Kidney epithelial cell (primary cell): ENCODE measurements around the gene GCH1. TPM values are rescaled to one million over a fixed set of nuclear protein-coding genes. Genes with fewer than 3 reads are reported as not detected.
"Not testable (repeated sequence)": the region's sequence is repeated elsewhere in the genome, so short reads cannot be mapped to it uniquely, and the experiment has no call there.

Source experiments
- DNase-seq: peaks from one replicate; pipeline ENCODE4 v3.0.0-alpha.2; 2010; ENCODE audit warnings: low read depth
- H3K27me3 ChIP-seq: 2 replicates; pipeline ENCODE4 v1.6.0; 2011; ENCODE audit warnings: low read length; ENCODE audit not compliant: control insufficient read depth, insufficient read depth
- H3K36me3 ChIP-seq: 2 replicates; pipeline ENCODE4 v1.5.1; 2011; ENCODE audit warnings: low read length; ENCODE audit not compliant: control insufficient read depth, insufficient read depth
- H3K4me3 ChIP-seq: 2 replicates; pipeline ENCODE4 v1.5.1; 2011; ENCODE audit warnings: low read depth, mild to moderate bottlenecking, control low read depth, low read length
- CTCF ChIP-seq: IDR thresholded peaks from 2 replicates; pipeline ENCODE4 v1.5.1; 2011; ENCODE audit warnings: mild to moderate bottlenecking, moderate library complexity, low read length, control low read depth, inconsistent platforms; ENCODE audit not compliant: insufficient read depth, poor library complexity, severe bottlenecking
- total RNA-seq: library from RNA; depleted of rRNA; stranded (reverse); fragments of >200 nt; gene quantifications from 2 replicates; pipeline ENCODE4 v1.2.3, GENCODE V29; 2015

GCH1 gene
- total RNA-seq, 1 donor from 2014 or later, result 30.9 TPM

DNA sequence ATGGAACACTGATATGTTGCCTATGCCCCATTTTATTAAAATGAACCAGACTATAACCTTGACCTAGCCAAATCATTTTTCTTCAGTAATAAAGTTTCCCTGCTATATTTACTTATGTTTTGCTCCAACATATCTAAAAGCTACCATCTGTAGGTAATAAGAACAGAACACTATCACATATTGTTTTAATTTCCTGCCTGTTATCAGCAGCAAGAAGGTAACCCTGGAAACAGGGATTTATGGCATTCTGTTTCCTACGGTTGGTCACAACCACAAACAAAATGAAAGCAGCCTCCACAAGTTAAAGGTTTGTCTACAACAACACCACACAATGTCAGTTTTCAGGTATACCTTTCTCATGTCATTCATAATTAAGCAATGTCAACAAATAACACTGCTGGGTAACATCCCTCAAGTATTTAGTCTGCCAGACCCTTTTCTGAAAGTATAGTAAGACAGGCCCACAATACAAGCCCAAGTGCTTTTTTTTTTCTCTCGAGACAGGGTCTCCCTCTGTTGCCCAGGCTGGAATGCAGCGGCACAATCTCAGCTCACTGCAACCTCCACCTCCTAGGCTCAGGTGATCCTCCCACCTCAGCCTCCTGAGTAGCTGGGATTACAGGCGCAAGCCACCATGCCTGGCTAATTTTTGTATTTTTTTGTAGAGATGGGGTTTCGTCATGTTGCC lies 25.5 kb downstream of the GCH1 start:
- DNase-seq, result no peak
- Histone ChIP-seq H3K36me3 (no peaks in the 10 kb centered on the region), H3K4me3 (no peak overlapping the region), H3K27me3 (no peaks in the 10 kb centered on the region)
- no peak for TF ChIP-seq CTCF

DNA sequence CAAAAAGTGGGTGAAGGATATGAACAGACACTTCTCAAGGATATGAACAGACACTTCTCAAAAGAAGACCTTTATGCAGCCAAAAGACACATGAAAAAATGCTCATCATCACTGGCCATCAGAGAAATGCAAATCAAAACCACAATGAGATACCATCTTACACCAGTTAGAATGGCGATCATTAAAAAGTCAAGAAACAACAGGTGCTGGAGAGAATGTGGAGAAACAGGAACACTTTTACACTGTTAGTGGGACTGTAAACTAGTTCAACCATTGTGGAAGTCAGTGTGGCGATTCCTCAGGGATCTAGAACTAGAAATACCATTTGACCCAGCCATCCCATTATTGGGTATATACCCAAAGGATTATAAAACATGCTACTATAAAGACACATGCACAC lies 27.0 kb downstream of the GCH1 start:
- not testable (repeated sequence) for H3K4me3 ChIP-seq, H3K36me3 ChIP-seq, H3K27me3 ChIP-seq, DNase-seq

GRCh38 chr14:54870154-54871090 lies 32.2 kb downstream of the GCH1 start:
- H3K27me3 ChIP-seq, H3K36me3 ChIP-seq, DNase-seq: not testable (repeated sequence)
- H3K4me3 ChIP-seq, result peak overlapping the region; percentile 33

GRCh38 chr14:54867011-54867410 lies 35.6 kb downstream of the GCH1 start:
- H3K4me3 ChIP-seq, result no peak overlapping the region
- H3K27me3 ChIP-seq, result no peaks in the 10 kb centered on the region
- TF ChIP-seq CTCF, result no peak
- no peak for DNase-seq
- no peaks in the 10 kb centered on the region for H3K36me3 ChIP-seq

DNA sequence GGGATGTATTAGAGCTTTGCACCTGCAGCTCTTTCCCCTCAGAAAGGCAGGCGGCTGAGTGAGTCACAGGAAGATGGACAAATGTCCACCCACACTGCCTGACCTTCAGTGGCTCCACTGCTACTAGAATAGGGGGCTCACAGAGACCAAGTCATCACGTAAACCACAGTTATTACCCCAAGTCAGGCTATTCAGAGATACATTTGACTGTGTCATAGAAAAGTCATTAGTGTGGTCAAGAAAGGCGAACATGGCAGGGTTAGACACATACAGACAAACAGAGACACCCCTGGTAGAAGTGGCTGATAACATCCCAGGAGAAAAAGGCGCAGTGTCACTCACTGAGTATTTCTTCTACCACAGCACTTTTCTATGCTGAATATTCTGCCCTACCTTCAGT lies 36.0 kb downstream of the GCH1 start:
- no peak for TF ChIP-seq CTCF
- H3K27me3 ChIP-seq, result no peaks in the 10 kb centered on the region
- DNase-seq, result no peak
- H3K4me3 ChIP-seq, result no peak overlapping the region
- no peaks in the 10 kb centered on the region for H3K36me3 ChIP-seq

GRCh38 chr14:54864526-54864925 lies 38.1 kb downstream of the GCH1 start:
- Histone ChIP-seq H3K4me3 (no peak overlapping the region), H3K36me3 (no peaks in the 10 kb centered on the region), H3K27me3 (no peaks in the 10 kb centered on the region)
- no peak for TF ChIP-seq CTCF
- DNase-seq, result no peak
